Measurements from ENCODE around the gene ZSCAN32.

DNA sequence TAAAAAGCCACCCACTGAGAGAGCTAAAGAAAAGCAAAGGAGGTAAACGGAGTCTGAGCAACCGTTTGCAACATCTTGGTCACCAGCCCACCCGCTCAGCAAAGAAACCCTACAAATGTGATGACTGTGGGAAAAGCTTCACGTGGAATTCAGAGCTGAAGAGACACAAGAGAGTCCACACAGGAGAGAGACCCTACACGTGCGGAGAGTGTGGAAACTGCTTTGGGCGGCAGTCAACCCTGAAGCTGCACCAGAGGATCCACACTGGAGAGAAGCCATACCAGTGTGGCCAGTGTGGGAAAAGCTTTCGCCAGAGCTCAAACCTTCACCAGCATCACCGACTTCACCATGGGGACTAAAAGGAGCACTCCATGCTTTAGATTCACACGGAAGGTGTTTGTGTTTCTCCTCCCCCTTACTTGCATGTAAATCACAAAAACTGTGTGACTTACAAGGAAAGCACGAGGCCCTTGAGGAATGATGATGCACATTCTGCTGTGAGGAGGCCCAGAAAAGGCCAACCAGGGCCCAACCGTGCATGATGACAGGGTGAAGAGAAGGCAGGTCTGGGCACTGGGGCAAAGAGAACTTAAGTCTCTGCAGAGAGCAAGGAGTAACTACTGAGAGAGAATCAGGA lies 7.9 kb upstream of the ZSCAN32 start:
- TF ChIP-seq POLR2A (IDR thresholded peaks at IDR 0.05; ENCODE audit: extremely low read depth, insufficient read length): no peak
- TF ChIP-seq, protein P1, sequence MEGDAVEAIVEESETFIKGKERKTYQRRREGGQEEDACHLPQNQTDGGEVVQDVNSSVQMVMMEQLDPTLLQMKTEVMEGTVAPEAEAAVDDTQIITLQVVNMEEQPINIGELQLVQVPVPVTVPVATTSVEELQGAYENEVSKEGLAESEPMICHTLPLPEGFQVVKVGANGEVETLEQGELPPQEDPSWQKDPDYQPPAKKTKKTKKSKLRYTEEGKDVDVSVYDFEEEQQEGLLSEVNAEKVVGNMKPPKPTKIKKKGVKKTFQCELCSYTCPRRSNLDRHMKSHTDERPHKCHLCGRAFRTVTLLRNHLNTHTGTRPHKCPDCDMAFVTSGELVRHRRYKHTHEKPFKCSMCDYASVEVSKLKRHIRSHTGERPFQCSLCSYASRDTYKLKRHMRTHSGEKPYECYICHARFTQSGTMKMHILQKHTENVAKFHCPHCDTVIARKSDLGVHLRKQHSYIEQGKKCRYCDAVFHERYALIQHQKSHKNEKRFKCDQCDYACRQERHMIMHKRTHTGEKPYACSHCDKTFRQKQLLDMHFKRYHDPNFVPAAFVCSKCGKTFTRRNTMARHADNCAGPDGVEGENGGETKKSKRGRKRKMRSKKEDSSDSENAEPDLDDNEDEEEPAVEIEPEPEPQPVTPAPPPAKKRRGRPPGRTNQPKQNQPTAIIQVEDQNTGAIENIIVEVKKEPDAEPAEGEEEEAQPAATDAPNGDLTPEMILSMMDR (IDR thresholded peaks at IDR 0.05; ENCODE audit: low read depth, low read length): no peak
